Body of pancreas (tissue), 4 donors: ENCODE data around the gene KRT10. TPM values are rescaled to one million over a fixed set of nuclear protein-coding genes. Genes with fewer than 3 reads are reported as not detected.

Experiments used
- ATAC-seq: fragments of 150-250 bp; one replicate; pipeline ENCODE4 v1.9.1; 2016
- DNase-seq, 4 donors: peaks; one replicate each; pipeline ENCODE4 v3.0.0-alpha.2; 2019
- H3K27ac ChIP-seq, 4 donors: fragments of 200-600 bp; sonication (generic); 1 replicate in 3 of 4; 2 replicates in 1 of 4; pipeline versions ENCODE4 v1.5.1 to v1.6.1; 2016 to 2019; ENCODE audit warnings: mild to moderate bottlenecking in 1 of 4, mixed read lengths in 1 of 4, moderate library complexity in 1 of 4
- H3K27me3 ChIP-seq, 2 donors: fragments of 200-600 bp; sonication (generic); one replicate each; pipeline ENCODE4 v1.6.0; 2016; ENCODE audit warnings: mild to moderate bottlenecking in 1 of 2
- H3K36me3 ChIP-seq, 2 donors: fragments of 200-600 bp; sonication (generic); replicated peaks in 1 of 2; 2 replicates each; pipeline ENCODE4 v1.5.1; 2016; ENCODE audit warnings: low read depth in 2 of 2; ENCODE audit not compliant: insufficient read depth in 1 of 2
- H3K4me1 ChIP-seq: fragments of 200-600 bp; sonication (generic); one replicate; pipeline ENCODE4 v1.6.0; 2016
- H3K4me3 ChIP-seq, 2 donors: fragments of 200-600 bp; sonication (generic); 1 replicate in 1 of 2; 2 replicates in 1 of 2; pipeline ENCODE4 v1.5.1; 2016 to 2019
- H3K9me3 ChIP-seq, 3 donors: fragments of 200-600 bp; sonication (generic); 1 replicate in 2 of 3; 2 replicates in 1 of 3; pipeline ENCODE4 v1.5.1; 2016
- POLR2A ChIP-seq, 3 donors: fragments of 450-650 bp; IDR thresholded peaks; one replicate each; pipeline ENCODE4 v1.6.1; 2016; ENCODE audit warnings: antibody characterized with exemption in 3 of 3, mild to moderate bottlenecking in 2 of 3
- WGBS, 2 donors: methylation state at CpG; one replicate each; pipeline ENCODE4 v1.1.5; 2017; 5-methylcytosine and 5-hydroxymethylcytosine counted together
- intact Hi-C: fragments of 100-400 bp; cut with DNase I; formaldehyde crosslinking; loops from one replicate; pipeline ENCODE4 v1.15.1; 2023
- total RNA-seq, 2 donors: library from RNA; depleted of rRNA; stranded (reverse); fragments of >200 nt; gene quantifications; one replicate each; pipeline ENCODE4 v1.1.0, GENCODE V29; 2016
- TF ChIP-seq, protein P1 (sequence below), 7 experiments: fragments of 450-650 bp in 4 of 7; fragments of 200-600 bp in 3 of 7; sonication (generic) in 3 of 7; IDR thresholded peaks; one replicate each; pipeline ENCODE4 v1.5.1; 2016 to 2019; ENCODE audit warnings: antibody characterized with exemption in 7 of 7

KRT10 gene
- total RNA-seq, 2 donors from 2014 or later = 3.3 to 8.0 TPM

DNA sequence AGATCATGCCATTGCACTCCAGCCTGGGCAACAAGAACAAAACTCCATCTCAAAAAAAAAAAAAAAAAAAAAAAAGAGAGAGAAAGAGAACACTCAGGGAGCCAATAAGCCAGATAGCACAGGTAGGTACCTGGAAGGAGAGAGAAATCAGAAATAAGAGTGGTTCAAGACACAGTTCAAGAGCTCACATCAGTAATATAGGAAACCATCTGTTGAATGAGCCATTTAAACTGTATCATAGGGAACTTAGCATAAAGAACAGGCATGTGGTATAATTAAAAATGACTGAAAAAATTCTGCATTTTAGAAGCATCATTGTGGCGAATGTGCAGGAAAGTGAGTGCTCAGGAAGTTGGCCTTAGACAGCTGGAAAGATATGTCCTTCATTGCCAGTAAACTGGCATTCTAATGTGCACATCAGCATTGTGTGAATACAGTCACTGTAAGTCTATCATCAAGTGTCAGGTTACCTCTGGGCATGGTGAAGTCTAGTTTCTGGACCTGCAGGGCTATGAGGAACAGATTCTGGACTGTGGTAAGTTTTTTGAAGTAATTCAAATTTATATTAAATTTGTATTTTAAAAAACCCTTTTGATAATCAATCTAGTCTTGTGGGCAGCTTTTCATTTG is 24.2 kb upstream of the KRT10 start:
- no peak for ATAC-seq
- intact Hi-C loops = no loop called here

DNA sequence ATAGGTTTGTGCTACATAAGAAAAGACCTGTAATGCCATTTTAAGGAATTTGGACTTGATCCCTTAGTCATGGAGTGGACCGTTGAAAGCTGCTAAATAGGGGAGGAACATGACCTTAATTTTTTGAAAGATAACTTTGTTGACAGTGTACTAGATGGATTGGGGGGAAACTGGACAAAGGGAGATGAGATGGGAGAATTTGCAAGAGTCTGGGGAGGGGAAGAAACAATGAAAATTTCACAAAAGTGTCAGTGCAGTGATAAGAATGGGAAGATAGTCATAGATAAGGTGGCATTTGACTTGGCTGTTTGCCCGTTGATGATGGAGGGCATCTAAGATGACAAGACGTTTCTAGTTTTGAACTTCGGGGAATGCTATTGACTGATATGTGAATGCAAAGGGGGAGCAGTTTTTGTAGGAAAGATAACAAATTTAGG is 22.3 kb upstream of the KRT10 start:
- Histone ChIP-seq H3K4me3 (no peak overlapping the region), H3K27ac (no peak overlapping the region), H3K4me1 (no peaks in the 10 kb centered on the region), H3K9me3 (no peaks in the 10 kb centered on the region), H3K27me3 (no peaks in the 10 kb centered on the region), H3K36me3 (no peaks in the 10 kb centered on the region)
- intact Hi-C loops = no loop called here
- TF ChIP-seq, protein P1, sequence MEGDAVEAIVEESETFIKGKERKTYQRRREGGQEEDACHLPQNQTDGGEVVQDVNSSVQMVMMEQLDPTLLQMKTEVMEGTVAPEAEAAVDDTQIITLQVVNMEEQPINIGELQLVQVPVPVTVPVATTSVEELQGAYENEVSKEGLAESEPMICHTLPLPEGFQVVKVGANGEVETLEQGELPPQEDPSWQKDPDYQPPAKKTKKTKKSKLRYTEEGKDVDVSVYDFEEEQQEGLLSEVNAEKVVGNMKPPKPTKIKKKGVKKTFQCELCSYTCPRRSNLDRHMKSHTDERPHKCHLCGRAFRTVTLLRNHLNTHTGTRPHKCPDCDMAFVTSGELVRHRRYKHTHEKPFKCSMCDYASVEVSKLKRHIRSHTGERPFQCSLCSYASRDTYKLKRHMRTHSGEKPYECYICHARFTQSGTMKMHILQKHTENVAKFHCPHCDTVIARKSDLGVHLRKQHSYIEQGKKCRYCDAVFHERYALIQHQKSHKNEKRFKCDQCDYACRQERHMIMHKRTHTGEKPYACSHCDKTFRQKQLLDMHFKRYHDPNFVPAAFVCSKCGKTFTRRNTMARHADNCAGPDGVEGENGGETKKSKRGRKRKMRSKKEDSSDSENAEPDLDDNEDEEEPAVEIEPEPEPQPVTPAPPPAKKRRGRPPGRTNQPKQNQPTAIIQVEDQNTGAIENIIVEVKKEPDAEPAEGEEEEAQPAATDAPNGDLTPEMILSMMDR (IDR thresholded peaks at IDR 0.05) = no peak
- no peak for TF ChIP-seq POLR2A (IDR thresholded peaks at IDR 0.05)
- WGBS, 2 donors = 30 to 44% methylated on average over 4 of the region's 4 CpGs
- DNase-seq (no peak), ATAC-seq (no peak)

More for the DNA sequence above, 24.2 kb upstream of the KRT10 start:
- H3K4me1 ChIP-seq = no peaks in the 10 kb centered on the region
- H3K27me3 ChIP-seq = no peaks in the 10 kb centered on the region
- TF ChIP-seq, protein P1 (IDR thresholded peaks at IDR 0.05) = no peak
- no peak for TF ChIP-seq POLR2A (IDR thresholded peaks at IDR 0.05)
- no peaks in the 10 kb centered on the region for H3K36me3 ChIP-seq
- no peaks in the 10 kb centered on the region for H3K9me3 ChIP-seq
- no peak overlapping the region for H3K27ac ChIP-seq
- WGBS, 2 donors = 75 to 77% methylated on average over 1 of the region's 1 CpG
- H3K4me3 ChIP-seq = no peak overlapping the region
- DNase-seq = no peak

DNA sequence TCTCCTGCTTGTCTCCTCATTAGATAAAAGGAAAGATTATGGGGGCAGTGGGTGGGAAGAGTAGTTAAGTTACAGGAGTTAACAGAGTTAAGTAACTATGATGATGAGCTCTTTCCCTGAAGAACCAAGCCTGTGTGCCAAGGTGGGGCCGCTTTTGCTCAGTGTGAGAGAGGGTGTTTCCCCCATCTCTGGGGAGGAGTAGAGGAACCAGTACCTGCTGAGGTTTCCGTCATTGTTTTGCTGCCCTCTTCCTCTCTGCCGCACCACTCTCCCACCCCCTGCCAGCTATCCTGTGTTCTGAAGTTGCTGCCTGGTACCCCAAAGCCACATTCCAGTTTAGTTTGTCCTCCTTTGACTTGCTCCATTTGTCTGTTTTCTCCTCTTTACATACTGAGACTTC is 20.8 kb upstream of the KRT10 start:
- Histone ChIP-seq H3K4me1 (no peaks in the 10 kb centered on the region), H3K27me3 (no peaks in the 10 kb centered on the region), H3K36me3 (no peaks in the 10 kb centered on the region), H3K27ac (no peak overlapping the region), H3K4me3 (no peak overlapping the region), H3K9me3 (no peaks in the 10 kb centered on the region)
- TF ChIP-seq, protein P1 (IDR thresholded peaks at IDR 0.05) = no peak
- TF ChIP-seq POLR2A (IDR thresholded peaks at IDR 0.05) = no peak
- intact Hi-C loops = no loop called here
- 47 to 60% methylated on average over 3 of the region's 3 CpGs for WGBS, 2 donors
- DNase-seq (no peak), ATAC-seq (no peak)

DNA sequence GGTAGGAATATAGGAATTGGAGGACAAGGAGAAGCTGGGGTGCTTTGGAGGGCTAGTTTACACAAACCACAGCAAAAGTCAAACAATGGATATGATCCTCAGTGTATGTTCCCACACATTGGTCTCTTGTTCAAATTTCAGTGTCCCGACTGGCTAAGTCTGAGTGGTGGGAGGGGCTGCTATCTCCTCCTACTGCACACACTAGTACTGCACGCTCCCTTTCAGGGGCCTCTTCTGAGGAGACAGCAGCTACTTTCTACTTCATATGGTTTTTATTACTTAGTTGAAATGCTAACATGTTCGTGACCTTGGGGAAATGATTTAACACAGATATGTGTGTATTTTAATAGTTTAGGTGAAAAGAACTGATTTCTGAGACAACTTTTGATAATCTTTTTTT is 18.8 kb upstream of the KRT10 start:
- no peaks in the 10 kb centered on the region for H3K9me3 ChIP-seq
- H3K4me3 ChIP-seq = no peak overlapping the region
- no peaks in the 10 kb centered on the region for H3K27me3 ChIP-seq
- DNase-seq (no peak), ATAC-seq (no peak)
- intact Hi-C loops = no loop called here
- H3K27ac ChIP-seq = no peak overlapping the region
- WGBS, 2 donors = 56 to 80% methylated on average over 3 of the region's 3 CpGs
- TF ChIP-seq POLR2A (IDR thresholded peaks at IDR 0.05) = no peak
- TF ChIP-seq, protein P1 (IDR thresholded peaks at IDR 0.05) = no peak
- H3K36me3 ChIP-seq = no peaks in the 10 kb centered on the region
- no peaks in the 10 kb centered on the region for H3K4me1 ChIP-seq

DNA sequence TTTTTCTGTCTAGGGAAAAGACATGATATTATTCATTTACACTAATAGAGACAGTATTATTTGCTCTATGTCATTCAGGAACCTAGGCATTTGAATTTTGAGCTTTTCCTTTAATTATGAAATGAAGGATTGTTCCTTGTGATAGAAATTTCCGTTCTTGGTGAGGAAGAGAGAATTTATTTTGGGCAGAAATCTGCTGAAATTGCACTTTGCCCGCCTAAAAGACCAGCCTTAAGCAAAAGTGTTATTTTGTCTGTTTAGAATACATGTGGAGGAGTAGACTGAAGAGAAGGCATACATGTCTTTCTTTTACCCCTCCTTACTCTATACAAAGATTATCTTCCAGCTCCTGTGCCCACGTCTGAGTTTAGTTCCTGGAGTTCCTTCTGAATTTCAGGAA is 16.8 kb upstream of the KRT10 start:
- no peak overlapping the region for H3K4me3 ChIP-seq
- DNase-seq = no peak
- no peak for TF ChIP-seq POLR2A (IDR thresholded peaks at IDR 0.05)
- TF ChIP-seq, protein P1 (IDR thresholded peaks at IDR 0.05) = no peak
- 69 to 71% methylated on average over 3 of the region's 3 CpGs for WGBS, 2 donors
- no peaks in the 10 kb centered on the region for H3K27me3 ChIP-seq
- H3K9me3 ChIP-seq = no peaks in the 10 kb centered on the region
- no peak overlapping the region for H3K27ac ChIP-seq
- no peaks in the 10 kb centered on the region for H3K4me1 ChIP-seq
- no peak for ATAC-seq
- intact Hi-C loops = no loop called here
- no peaks in the 10 kb centered on the region for H3K36me3 ChIP-seq
